AG10803 (cell line): ENCODE measurements around the gene SLCO3A1.

Experiments used
- DNase-seq: peaks from one replicate; pipeline ENCODE4 v3.0.0; 2010; ENCODE audit warnings: low read depth
- H3K4me3 ChIP-seq: 2 replicates; pipeline ENCODE4 v1.5.1; 2011; ENCODE audit warnings: mild to moderate bottlenecking, low read length, control low read depth
- CTCF ChIP-seq: conservative IDR thresholded peaks from 2 replicates; pipeline ENCODE4 v1.5.1; 2011; ENCODE audit warnings: mild to moderate bottlenecking, low read length, control low read depth, inconsistent platforms

Gene SLCO3A1

GRCh38 chr15:92164327-92165000 is 311.0 kb downstream of the SLCO3A1 start:
- TF ChIP-seq CTCF = no peak
- H3K4me3 ChIP-seq = no peak overlapping the region
- DNase-seq = peak; percentile 78

GRCh38 chr15:92165001-92165346 is 311.5 kb downstream of the SLCO3A1 start:
- no peak overlapping the region for H3K4me3 ChIP-seq
- no peak for DNase-seq
- TF ChIP-seq CTCF = no peak

GRCh38 chr15:92166029-92166428 is 312.5 kb downstream of the SLCO3A1 start:
- no peak for DNase-seq
- H3K4me3 ChIP-seq = no peak overlapping the region
- no peak for TF ChIP-seq CTCF

- TF ChIP-seq CTCF = no peak
- no peak for DNase-seq
- no peak overlapping the region for H3K4me3 ChIP-seq
These were observed 313.4 kb downstream of the SLCO3A1 start for GRCh38 chr15:92166751-92167405.

- no peak overlapping the region for H3K4me3 ChIP-seq
- DNase-seq = no peak
- TF ChIP-seq CTCF = no peak
These were observed 313.9 kb downstream of the SLCO3A1 start for GRCh38 chr15:92167451-92167850.

- no peak for TF ChIP-seq CTCF
- no peak overlapping the region for H3K4me3 ChIP-seq
- no peak for DNase-seq
These were observed 314.7 kb downstream of the SLCO3A1 start for GRCh38 chr15:92168066-92168683.

GRCh38 chr15:92170897-92171296 is 317.4 kb downstream of the SLCO3A1 start:
- DNase-seq = no peak
- TF ChIP-seq CTCF = no peak
- no peak overlapping the region for H3K4me3 ChIP-seq
